Measurements from ENCODE around the gene ITGA7.

The ITGA7 gene

DNA sequence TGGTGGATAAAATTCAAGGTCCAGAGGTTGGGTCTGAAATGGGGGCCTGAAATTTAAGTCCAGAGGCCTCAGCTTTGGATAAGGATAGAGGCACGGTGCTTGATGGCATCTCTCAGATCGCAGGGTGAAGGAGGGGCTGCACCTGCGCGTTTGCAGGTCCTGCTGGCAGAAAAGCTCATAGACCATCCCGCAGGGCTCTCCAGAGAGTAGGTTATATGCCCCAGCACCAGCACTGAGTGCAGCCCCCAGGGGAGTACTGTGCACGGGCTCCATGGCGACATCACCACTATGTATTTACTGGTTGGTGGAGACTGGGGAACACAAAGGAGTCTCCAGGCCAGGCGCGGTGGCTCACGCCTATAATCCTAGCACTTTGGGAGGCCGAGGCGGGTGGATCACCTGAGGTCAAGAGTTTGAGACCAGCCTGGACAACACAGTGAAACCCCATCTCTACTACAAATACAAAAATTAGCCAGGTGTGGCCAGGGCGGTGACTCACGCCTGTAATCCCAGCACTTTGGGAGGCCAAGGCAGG is 25.4 kb upstream of the ITGA7 start:
- no peak for DNase-seq

DNA sequence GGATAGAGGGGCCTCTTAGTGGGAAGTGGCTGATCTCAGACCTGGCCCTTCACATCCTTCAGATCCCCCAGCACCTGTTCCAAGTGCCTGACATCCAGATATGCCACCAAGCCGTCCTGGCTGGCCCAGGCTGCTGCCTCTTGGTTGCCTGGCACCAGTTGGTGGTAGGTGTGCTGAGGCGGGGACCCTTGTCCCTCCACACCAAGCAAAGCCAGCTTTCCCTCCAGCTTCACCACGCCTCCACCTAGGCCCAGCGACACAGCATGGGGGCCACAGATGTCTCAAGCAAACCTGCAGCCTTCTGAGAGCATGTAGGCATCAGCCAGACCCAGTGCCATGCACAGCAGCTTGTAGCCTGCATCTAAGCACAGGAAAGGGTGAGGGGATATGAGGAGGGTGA is 24.6 kb upstream of the ITGA7 start:
- DNase-seq = no peak

DNA sequence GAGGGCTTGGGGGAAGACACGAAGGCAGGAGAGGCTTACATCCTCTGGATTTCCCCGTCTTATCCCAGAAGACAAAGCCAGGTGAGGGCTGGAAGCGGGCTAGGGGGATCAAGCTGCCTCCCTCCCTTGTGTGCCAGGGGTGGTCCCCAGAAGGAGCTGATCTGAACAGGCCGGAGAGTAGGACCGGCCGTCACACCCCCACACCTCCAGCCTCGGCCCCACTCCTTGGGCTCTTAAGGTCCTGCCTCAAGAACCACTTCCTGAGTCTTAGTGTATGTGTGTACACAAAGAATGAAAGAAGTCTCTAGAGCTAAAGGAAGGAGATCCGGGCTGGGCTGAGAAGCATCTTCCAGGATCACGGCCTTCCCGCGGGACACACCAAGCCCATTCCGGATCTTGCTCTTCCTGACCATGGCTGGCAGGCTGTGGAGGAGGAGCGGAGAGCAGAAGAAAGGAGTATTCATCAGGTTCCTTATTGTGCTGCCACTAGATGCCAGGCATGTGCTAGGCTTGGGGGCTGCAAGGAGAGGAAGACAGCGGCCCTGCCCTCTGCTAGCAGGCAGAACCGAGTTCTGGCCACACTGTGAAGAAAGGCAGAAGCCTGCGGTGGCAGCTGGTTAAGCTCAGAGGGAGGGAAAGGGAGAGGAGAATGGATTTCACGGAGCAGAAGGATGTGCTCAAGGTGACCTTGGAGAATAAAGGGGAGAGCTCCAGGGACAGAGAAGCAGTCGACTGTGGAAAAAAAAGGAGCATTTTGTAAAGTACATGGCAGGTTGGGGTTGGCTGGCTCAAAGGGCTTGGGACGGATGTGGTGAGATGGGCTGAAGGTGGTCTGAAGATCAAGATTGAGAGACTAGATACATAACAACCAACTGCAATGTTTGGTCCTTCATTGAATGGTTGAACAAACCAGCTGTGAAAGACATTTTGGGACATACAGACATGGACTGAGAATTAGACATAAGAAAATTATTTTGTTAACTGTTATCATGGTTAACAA is 22.4 kb upstream of the ITGA7 start:
- DNase-seq = peak; percentile 70

DNA sequence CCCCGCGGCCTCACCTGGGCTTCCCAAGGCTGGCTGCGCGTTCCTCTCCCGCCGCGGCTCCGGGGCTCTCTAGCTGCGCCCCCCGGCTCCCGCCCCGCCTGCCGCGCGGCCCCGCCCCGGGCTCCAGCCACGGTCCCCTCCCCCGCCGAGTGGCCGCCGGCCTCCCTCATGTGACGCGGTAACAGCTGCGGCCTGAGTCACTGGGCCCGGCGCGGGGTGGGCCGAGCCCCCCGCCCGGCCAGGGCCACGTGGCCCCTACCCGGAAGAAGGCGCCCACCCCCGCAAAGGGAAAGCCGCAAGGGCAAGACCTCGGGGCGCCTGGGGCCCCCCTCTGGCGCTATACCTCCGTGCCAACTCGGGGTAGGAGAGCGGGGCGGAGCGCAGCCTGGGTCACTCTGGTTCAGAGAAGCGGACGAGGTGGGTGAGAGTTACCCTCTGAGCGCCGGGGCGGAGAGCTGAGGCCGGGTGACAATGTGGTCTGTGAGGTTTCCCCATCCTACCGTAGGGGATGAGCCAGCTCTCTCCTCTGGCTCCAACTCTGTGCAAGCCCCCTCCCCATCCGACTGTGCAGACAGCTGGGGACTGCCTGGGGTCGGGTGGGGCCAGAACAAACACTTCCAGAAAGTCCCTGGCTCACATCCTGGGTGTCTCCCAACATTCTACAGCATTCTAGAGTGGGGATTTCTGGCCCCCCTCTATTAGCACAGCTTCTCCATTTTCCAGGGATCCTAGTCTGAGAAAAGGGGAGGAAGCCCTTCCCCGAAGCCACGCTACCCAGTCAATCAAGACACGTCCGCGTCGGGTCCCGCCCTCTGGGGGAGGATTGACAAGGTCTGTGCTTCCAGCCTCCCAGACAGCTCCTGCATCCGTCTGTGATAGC is 21.5 kb upstream of the ITGA7 start, which contains the start of gene CD63:
CD63 (minus strand) TSS at position 71 of the 880 bp plus-strand sequence. CDS start 668 bp downstream, outside the sequence.
- DNase-seq = peak; percentile 96

DNA sequence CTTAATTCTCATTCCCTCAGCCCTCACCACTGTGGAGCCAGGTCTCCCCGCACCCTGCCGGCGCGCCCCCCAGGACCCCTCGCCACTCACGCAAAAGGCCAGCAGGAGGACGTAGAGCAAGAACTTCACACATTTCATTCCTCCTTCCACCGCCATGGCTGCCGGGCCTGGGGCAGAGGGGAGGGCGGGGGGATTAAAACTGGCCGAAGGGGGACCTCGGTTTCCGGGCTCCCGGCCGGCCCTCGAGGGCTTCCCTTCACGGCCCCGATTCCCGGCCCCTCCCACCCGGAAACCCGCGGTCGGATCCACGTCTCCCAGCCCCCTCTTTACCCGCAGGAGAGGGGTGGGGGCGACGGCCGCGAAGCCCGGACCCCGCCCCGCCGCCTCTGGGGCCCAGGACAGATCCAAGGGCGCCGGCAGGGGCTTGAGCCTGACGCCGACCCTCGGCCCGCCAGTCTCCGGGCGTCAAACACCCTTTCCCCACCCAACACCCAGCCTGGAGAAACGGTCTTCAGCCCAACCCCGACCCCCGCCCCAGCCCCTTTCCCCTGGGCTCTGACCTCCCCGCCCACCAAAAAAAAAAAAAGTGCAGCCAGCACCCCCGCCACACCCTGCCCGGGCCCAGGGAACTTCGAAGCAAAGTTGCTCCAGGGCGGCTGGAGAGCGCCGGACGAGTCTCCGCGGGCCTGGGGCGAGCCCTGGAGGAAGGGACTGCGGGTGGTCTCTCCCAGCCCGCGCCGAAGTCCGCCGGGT is 20.7 kb upstream of the ITGA7 start:
- peak; percentile 75 for DNase-seq

DNA sequence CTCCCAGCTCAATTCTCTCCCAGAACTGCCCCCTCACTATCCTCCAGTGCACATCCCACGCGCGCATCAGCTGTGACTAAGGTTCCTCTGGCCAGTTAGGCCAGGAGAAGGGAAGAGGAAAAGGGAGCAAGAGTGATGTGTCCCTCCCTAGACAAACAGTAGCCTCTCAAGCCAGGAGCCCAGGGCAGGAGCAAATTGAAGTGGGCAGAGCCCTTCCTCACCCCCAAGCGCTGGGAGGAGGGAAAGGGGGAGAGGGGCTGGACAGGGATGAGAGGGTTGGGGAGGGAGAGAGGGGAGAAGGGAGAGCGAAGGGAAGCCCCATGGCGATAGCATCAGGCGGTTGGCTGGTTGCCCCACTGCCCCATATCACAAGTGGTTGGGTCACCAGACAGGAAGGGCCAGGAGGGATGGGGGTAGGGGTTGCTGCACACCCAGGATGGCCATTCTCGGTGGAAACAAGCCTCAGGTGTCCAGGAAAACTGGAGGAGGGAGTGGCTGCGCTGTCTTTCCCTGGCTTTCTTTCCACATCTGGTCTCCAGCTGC is 20.0 kb upstream of the ITGA7 start:
- peak; percentile 72 for DNase-seq

DNA sequence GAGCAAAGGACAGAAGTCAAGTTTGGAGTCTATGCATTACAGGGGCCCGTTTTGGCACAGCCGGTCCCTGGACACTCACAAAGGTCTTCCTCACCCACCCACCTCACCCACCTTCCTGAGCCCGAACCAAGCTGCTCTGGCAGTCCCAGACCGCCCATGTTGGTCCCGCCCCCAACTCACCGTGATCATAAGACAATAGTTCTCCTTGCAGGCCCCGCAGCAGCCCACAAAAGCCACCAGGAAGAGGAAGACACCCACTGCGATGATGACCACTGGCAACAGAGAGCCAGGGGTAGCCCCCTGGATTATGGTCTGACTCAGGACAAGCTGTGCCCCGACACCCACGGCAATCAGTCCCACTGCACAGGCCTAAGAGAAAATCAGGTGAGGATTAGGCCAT is 19.3 kb upstream of the ITGA7 start:
- DNase-seq = no peak

- no peak for DNase-seq
Observed at GRCh38 chr12:55725556-55725955, 17.9 kb upstream of the ITGA7 start.

DNA sequence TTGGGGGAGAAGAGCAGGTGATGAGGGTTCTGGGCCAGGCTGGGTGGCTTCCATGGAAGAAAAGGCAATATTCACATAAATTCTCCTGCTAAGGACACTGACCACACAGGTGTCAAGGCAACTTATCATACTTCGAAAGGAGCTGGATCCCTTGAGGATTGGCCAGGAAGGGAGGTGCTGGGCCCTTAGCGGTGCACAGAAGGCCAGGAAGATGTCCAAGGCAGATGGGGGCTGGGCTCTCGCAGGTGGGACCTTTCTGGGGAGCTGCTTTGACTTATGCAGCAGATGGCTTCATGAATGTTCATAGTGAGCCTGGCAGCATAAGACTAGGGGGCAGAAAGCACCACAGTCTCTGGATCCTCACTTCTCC is 17.2 kb upstream of the ITGA7 start:
- DNase-seq = no peak

- DNase-seq = peak; percentile 69
Observed at GRCh38 chr12:55724226-55724939, 16.7 kb upstream of the ITGA7 start.

DNA sequence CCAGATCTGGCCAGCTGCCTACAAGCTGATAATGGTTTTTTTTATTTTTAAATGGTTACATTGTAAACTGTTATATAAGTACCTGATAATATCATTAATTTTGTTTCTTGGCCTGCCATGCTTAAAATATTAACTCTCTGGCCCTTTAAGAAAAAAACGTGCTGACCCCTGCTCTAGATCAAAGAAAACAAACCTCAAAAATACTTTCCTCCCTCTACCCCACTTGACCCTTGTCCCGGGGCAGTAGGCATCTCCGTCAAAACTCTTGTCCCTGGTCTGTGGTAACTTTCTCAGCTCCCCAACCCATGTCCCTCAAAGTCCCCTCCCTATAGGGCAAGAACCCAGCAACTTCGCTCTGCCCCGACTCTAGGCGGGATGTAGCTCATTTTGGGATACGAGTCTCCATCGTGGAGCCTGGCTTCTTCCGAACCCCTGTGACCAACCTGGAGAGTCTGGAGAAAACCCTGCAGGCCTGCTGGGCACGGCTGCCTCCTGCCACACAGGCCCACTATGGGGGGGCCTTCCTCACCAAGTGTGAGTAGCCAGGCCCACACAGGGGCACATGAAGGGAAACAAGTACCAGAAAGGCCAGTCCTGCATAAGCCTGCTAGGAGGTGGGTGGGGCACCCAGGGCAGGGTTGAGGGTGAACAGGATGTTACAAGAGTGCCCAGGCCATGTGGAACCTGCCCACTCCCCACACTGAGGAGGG is 16.0 kb upstream of the ITGA7 start:
- no peak for DNase-seq

GRCh38 chr12:55722948-55723347 is 15.2 kb upstream of the ITGA7 start:
- no peak for DNase-seq

- DNase-seq = no peak
Observed at GRCh38 chr12:55721601-55722213, 14.0 kb upstream of the ITGA7 start.

GRCh38 chr12:55720894-55721444 is 13.3 kb upstream of the ITGA7 start:
- peak; percentile 98 for DNase-seq

GRCh38 chr12:55720071-55720564 is 12.4 kb upstream of the ITGA7 start, which contains the start of gene RDH5:
Gene RDH5, plus strand, starts transcription at chr12:55720393. Its CDS starts 792 bp downstream, at chr12:55721185.
- peak; percentile 84 for DNase-seq

DNA sequence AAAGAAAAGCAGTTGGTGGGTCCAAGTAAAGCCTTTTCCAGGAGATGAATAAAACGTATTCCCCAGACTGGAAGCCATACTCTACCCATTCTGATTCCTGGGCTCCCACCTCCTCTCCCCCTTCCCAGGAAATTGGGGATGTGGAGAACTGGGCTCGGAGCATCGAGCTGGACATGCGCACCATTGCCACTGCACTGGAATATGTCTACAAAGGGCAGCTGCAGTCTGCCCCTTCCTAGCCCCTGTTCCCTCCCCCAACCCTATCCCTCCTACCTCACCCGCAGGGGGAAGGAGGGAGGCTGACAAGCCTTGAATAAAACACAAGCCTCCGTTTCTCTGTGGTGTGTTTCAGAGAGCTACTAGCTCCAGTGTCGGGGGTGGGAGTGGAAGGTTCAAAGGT is 11.7 kb upstream of the ITGA7 start:
- no peak for DNase-seq

GRCh38 chr12:55718624-55719275 is 11.0 kb upstream of the ITGA7 start:
- no peak for DNase-seq

GRCh38 chr12:55718015-55718414 is 10.3 kb upstream of the ITGA7 start:
- DNase-seq = peak; percentile 46
